Panc1 (cell line): ENCODE measurements around the gene IBA57. TPM values are rescaled to one million over a fixed set of nuclear protein-coding genes. Genes with fewer than 3 reads are reported as not detected.
A peak's percentile ranks its signal among the peaks of the same experiment; 100 is the strongest.

Source experiments
- ATAC-seq: fragments of 200-7000 bp; cut with Tn5 transposase; 2 replicates; pipeline ENCODE4 v1.9.1; 2020; ENCODE audit warnings: mild to moderate bottlenecking, moderate library complexity
- BruUV-seq: library from RNA; stranded (reverse); fragments of 400-500 nt; replicated peaks from 2 replicates; lab custom pipeline; 2021; lab: Mats Ljungman, UMichigan
- CTCF ChIA-PET: fragments of 300-600 bp; sonication (Branson Sonifier 250); formaldehyde crosslinking; loops from one replicate; lab custom pipeline; 2022; ENCODE audit warnings: antibody characterized with exemption; lab: Charles Lee
- POLR2A ChIA-PET: fragments of 300-600 bp; sonication (Branson Sonifier 250); formaldehyde crosslinking; loops from one replicate; lab custom pipeline; 2022; ENCODE audit warnings: antibody characterized with exemption; lab: Charles Lee
- DNase-seq: peaks from one replicate; pipeline ENCODE4 v3.0.0-alpha.2; 2010; ENCODE audit warnings: low read depth, low spot score
- H3K27ac ChIP-seq: 2 replicates; pipeline ENCODE4 v1.5.1; 2011; ENCODE audit warnings: mild to moderate bottlenecking, low read length, inconsistent platforms
- H3K27me3 ChIP-seq: fragments of 200-500 bp; sonication (Bioruptor generic); 2 replicates; pipeline ENCODE4 v1.6.0; 2014; ENCODE audit warnings: low read length, inconsistent platforms; ENCODE audit not compliant: control insufficient read depth, insufficient read depth
- H3K36me3 ChIP-seq: fragments of 200-500 bp; sonication (Bioruptor generic); 2 replicates; pipeline ENCODE4 v1.5.1; 2014; ENCODE audit warnings: inconsistent platforms, mild to moderate bottlenecking, low read length, moderate library complexity; ENCODE audit not compliant: control insufficient read depth, insufficient read depth
- H3K4me1 ChIP-seq: 2 replicates; pipeline ENCODE4 v1.5.1; 2011; ENCODE audit warnings: inconsistent platforms, mild to moderate bottlenecking, low read length, moderate library complexity; ENCODE audit not compliant: control insufficient read depth, insufficient read depth
- H3K4me3 ChIP-seq, 2 experiments: 2 replicates each; pipeline ENCODE4 v1.5.1; 2011 to 2012; ENCODE audit warnings: low read depth in 2 of 2, low read length in 2 of 2, mild to moderate bottlenecking in 2 of 2, inconsistent platforms in 1 of 2, moderate library complexity in 1 of 2
- H3K9me3 ChIP-seq: fragments of 200-500 bp; sonication (Bioruptor generic); 2 replicates; pipeline ENCODE4 v1.5.1; 2014; ENCODE audit warnings: low read depth, mild to moderate bottlenecking, inconsistent platforms, low read length, moderate library complexity; ENCODE audit not compliant: control insufficient read depth, insufficient read depth
- CTCF ChIP-seq: fragments of 450-650 bp; IDR thresholded peaks from 2 replicates; pipeline ENCODE4 v1.5.1; 2017; ENCODE audit warnings: mild to moderate bottlenecking
- POLR2AphosphoS5 ChIP-seq: IDR thresholded peaks from 2 replicates; pipeline ENCODE4 v1.6.1; 2012; ENCODE audit warnings: mild to moderate bottlenecking, low read depth, low read length, moderate library complexity
- SIN3A ChIP-seq: IDR thresholded peaks from 2 replicates; pipeline ENCODE4 v1.6.1; 2012; ENCODE audit warnings: low read depth, mild to moderate bottlenecking, low read length, moderate library complexity, borderline replicate concordance; ENCODE audit not compliant: insufficient read depth
- TCF7L2 ChIP-seq: IDR thresholded peaks from 2 replicates; pipeline ENCODE4 v1.6.1; 2011; ENCODE audit warnings: mild to moderate bottlenecking, low read depth, low read length, inconsistent platforms
- in situ Hi-C: cut with HindIII; loops from 2 replicates; pipeline ENCODE4 v1.10.0; 2016; ENCODE audit warnings: low sequenced_read_pairs, low pct_unique_long_range_greater_than_20kb
- intact Hi-C: fragments of 100-400 bp; cut with micrococcal nuclease; formaldehyde crosslinking; loops from one replicate; pipeline ENCODE4 v1.10.0; 2022; ENCODE audit not compliant: unreplicated experiment
- total RNA-seq: library from RNA; stranded (reverse); gene quantifications from one replicate; pipeline ENCODE4 v1.2.1, GENCODE V29; 2021; ENCODE audit not compliant: unreplicated experiment
- TF ChIP-seq, protein P1 (sequence below), 2 experiments: IDR thresholded peaks; 2 replicates each; pipeline ENCODE4 v1.6.1; 2011 to 2012; ENCODE audit warnings: low read depth in 2 of 2, control low read depth in 1 of 2, low read length in 1 of 2, mild to moderate bottlenecking in 1 of 2, moderate library complexity in 1 of 2; ENCODE audit not compliant: insufficient read depth in 1 of 2

Gene IBA57
- total RNA-seq, 1 experiment from 2014 or later = 11.3 TPM

DNA sequence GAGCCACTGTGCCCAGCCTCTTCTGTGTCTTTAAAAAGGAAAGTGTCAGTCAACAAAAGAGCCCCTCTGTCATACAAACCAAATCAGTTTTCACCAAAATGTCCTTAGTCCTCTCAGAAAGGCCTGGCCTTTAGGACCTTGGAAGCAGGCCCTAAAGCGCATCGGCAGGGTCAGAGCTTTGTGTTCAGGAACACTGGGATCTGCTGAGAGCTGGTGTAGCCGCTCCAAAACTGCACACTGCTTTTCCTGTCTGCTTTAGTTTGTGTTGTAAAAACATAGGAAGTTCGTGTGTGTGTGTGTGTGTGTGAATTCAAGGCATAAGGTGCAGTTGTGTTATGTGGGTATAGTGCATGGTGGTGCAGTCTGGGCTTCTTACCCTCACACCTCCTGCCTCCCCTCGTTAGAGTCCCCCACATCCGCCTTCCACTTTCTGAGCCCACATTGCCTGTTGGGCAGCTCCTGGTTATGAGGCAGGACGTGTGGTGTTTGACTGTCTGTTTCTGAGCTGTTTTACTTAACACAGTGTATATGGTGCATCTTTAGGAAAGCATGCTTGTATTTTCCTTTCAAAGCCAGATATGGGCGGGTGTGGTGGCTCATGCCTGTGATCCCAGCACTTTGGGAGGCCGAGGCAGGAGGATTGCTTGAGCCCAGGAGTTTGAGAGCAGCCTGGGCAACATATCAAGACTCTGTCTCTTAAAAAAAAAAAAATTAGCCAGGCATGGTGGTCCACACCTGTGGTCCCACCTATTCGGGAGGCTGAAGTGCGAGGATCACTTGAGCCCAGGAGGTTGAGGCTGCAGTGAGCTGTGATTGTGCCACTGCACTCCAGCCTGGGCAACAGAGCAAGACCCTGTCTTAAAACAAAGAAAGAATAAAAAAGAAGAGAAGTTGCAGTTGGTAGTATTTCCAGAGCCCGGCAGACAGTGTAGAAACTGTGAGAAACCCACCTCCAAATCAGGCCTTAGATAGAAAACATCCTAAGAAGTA, 12.4 kb downstream of the IBA57 start:
- Histone ChIP-seq H3K27me3 (no peaks in the 10 kb centered on the region), H3K36me3 (no peaks in the 10 kb centered on the region), H3K4me3 (no peak overlapping the region), H3K9me3 (no peaks in the 10 kb centered on the region), H3K27ac (no peak overlapping the region), H3K4me1 (peaks cover 4% of the 10 kb centered on the region; the same call in 1 of the 2 replicates)
- BruUV-seq = no TSS peak
- intact Hi-C loops = no loop called here
- CTCF ChIA-PET = no interaction called here
- TF ChIP-seq, protein P1, sequence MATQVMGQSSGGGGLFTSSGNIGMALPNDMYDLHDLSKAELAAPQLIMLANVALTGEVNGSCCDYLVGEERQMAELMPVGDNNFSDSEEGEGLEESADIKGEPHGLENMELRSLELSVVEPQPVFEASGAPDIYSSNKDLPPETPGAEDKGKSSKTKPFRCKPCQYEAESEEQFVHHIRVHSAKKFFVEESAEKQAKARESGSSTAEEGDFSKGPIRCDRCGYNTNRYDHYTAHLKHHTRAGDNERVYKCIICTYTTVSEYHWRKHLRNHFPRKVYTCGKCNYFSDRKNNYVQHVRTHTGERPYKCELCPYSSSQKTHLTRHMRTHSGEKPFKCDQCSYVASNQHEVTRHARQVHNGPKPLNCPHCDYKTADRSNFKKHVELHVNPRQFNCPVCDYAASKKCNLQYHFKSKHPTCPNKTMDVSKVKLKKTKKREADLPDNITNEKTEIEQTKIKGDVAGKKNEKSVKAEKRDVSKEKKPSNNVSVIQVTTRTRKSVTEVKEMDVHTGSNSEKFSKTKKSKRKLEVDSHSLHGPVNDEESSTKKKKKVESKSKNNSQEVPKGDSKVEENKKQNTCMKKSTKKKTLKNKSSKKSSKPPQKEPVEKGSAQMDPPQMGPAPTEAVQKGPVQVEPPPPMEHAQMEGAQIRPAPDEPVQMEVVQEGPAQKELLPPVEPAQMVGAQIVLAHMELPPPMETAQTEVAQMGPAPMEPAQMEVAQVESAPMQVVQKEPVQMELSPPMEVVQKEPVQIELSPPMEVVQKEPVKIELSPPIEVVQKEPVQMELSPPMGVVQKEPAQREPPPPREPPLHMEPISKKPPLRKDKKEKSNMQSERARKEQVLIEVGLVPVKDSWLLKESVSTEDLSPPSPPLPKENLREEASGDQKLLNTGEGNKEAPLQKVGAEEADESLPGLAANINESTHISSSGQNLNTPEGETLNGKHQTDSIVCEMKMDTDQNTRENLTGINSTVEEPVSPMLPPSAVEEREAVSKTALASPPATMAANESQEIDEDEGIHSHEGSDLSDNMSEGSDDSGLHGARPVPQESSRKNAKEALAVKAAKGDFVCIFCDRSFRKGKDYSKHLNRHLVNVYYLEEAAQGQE (IDR thresholded peaks at IDR 0.05; ENCODE audit: insufficient read depth in 1 of 2, low read depth in 2 of 2, low read length in 1 of 2) = no peak
- no peak for TF ChIP-seq POLR2AphosphoS5
- no peak for TF ChIP-seq CTCF
- no peak for TF ChIP-seq SIN3A
- TF ChIP-seq TCF7L2 = no peak
- in situ Hi-C loops = no loop called here
- POLR2A ChIA-PET = interaction anchor here (0.6 kb wide), 1 partner anchor 24 kb away, joined by 3 read pairs; no protein-coding TSS in a partner anchor
- no peak for DNase-seq
- no peak for ATAC-seq

DNA sequence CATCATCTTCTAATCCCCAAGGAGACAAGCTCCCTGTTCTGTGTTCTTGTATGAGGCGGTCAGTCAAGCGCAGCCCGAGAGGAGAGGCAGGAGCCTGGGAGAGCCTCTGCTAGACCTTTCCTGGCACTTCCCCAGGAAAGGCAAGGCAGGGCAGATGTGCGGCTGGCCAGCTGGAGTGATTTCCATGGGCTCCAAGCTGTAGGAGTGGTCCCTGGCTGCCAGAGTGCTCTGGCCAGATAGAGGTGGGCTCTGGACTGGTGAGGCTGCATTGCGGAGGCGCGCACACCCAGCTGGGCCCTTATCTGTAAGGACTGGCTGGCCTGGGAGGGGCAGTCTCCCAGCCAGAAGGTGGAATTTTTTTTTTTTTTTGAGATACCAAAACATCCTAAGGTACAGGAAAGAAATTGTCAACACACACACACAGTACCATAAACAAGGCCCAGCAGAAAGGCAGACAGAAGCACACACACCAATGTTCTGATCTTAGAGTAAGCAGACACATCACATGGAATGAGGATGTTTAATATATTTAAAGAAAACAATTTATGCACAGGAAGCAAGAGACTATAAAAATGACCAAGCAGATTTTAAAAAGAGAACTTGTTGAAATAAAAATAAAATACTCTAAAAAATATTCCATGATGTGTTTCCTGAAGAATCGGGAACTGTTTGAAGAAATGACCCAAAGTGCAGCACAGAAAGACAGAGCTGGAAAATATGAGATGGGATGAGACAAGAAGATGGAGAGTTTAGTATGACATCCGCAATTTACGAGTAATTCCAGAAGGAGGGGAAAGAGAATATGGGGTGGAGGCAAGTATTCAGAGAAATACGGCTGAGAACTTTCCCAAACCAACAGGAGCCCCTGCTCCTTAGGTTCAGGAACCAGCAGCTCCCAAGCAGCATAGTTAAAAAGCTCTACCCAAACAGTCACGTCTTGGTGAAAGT, 13.4 kb downstream of the IBA57 start:
- no peaks in the 10 kb centered on the region for H3K9me3 ChIP-seq
- TF ChIP-seq TCF7L2 (no peak), SIN3A (no peak), CTCF (no peak), POLR2AphosphoS5 (no peak)
- TF ChIP-seq, protein P1 (IDR thresholded peaks at IDR 0.05; ENCODE audit: insufficient read depth in 1 of 2, low read depth in 2 of 2, low read length in 1 of 2) = no peak
- no peak for DNase-seq
- POLR2A ChIA-PET = no interaction called here
- H3K27ac ChIP-seq = no peak overlapping the region
- BruUV-seq = TSS peak; percentile 63
- no peak overlapping the region for H3K4me3 ChIP-seq
- no peaks in the 10 kb centered on the region for H3K36me3 ChIP-seq
- no peaks in the 10 kb centered on the region for H3K4me1 ChIP-seq
- in situ Hi-C loops (no loop called here), intact Hi-C loops (no loop called here)
- no peak for ATAC-seq
- H3K27me3 ChIP-seq = no peaks in the 10 kb centered on the region
- CTCF ChIA-PET = no interaction called here
